Raji (cell line): ENCODE results near the gene MINDY4.

ENCODE experiments used
- POLR2A ChIP-seq: IDR thresholded peaks from 2 replicates; pipeline ENCODE4 v1.6.1; 2011; ENCODE audit warnings: low read depth, low read length, control low read depth; ENCODE audit not compliant: insufficient read depth

Gene MINDY4

DNA sequence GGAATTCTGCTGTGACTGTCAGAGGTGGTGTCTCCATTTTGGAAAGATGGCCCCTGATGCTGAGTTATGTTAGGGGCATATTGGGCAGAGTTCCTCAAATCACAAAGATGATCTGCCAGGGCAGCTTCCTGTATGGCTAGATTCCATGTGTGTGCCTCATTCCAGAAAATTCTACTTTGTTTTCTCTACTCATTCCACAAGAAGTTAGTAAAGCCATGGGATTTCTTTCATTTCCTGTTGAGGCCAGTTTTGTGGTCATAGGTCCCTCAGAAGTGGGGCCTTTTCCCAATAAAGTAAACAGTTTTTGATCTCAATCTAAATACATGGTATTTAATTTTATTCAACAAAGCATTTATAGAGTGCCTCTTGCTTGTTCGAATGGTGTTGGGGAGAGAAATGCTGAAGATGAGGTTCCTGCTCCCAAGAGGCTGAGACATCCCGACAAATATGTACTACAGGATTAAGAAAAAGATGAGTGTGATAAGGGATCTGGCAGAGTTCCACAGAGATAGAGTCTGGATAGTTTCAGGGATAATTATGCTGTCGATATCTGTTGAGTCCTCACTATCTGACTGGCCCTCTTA lies 33.0 kb downstream of the MINDY4 start:
- no peak for TF ChIP-seq POLR2A

DNA sequence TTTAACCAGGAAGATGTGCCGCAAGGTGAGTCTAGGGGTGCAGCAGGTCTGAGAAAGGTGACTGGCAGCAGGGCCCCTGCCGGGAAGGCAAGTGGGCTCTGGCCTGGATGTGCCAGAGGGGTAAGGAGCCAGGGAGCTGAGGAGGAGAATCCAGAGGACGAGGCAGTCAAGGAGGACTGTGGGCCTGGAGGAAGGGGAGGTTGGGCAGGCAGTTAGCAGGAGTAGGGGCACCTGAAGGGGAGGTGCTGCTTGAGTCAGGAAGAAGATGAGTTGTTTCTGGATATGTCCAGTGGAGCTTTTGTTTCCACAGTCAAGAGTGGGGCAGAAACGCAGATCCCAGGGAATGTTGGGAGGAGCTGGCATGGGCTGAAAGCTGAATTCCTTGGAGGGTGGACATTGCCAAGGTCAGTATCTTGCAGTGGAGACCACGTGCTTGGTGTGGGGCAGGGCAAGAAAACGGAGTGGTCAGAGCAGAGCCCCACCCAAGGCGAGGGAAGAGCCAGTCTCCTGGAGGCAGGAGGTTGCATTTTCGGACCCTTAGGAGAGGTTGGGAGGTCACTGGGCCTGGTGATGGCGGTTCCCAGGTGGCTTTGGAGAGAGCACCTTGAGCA lies 34.0 kb downstream of the MINDY4 start:
- TF ChIP-seq POLR2A, result no peak

- TF ChIP-seq POLR2A, result no peak
These were observed 34.7 kb downstream of the MINDY4 start for GRCh38 chr7:30805931-30806330.

DNA sequence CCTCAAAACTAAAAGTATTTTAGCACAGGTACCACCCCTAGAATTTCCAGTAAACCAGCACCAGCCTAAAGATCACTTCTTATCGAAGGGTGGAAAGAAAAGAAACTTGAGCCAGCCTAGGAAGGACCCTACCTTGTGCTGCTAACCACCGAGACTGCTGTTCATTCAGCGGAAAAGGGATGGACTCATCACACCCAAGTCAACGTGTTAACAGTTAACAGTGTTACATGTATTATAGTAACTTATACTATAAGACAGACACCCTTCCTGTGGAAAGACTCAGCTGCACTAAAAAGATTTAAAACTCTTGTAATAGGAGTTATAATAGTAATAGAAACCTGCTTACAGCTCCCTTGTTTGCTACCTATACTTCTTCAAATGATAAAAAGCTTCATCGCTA lies 39.8 kb downstream of the MINDY4 start:
- TF ChIP-seq POLR2A, result no peak

- no peak for TF ChIP-seq POLR2A
These were observed 41.5 kb downstream of the MINDY4 start for GRCh38 chr7:30812676-30813075.

DNA sequence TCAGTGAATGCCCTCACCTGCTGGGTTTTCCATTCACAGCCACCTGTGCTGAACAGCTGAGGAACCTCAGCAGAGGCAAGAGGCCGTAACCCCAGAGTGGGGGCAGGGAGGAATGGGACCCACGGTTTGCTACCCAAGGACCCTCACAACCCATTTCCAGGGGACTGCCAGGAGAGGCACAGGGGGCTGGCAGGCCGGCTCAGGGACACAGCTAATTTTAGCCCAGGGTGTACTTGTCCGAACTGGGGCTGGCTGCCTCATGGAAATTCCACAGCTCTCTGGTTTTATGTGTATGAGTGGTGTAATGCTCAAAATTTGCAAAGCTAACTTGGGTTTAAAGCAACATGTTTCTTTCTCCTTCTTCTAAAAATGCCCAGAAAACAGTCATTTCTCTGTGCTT lies 42.2 kb downstream of the MINDY4 start:
- no peak for TF ChIP-seq POLR2A

- TF ChIP-seq POLR2A, result no peak
These were observed 43.6 kb downstream of the MINDY4 start for GRCh38 chr7:30814700-30815387.

- TF ChIP-seq POLR2A, result no peak
These were observed 44.2 kb downstream of the MINDY4 start for GRCh38 chr7:30815388-30815854.

DNA sequence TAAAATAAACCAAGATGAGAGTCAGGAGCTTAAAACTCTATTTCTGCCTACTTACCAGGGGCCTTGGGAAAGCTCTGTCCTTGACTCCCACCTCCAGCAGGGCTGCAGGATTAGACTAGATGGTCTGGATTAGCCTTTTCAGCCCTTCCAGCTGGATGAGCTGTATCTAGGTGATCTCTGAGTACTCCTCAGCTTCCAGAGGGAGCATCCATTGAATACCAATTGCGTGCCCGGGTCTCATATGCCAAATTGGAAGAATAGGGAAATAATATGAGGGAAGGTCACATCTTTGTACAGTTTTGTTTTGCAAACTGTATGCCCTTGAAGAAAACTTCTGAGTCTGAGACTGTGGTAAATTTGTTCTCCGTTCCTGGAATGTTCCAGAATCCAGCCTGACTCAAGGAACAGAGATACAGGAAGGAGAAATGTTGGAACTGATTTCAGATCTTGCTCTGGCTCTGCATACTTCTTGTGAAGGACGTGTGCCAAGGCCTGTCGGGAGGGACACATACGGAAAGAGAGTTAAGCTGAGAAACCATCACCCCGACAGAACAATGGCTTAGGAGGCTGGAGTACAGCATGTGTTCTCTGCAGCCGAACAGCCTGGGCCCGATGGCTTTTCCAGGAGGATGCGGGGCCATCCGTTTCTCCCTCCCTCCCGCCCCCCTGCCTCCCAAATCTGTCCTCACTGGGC lies 44.9 kb downstream of the MINDY4 start:
- no peak for TF ChIP-seq POLR2A

GRCh38 chr7:30816645-30817370 lies 45.6 kb downstream of the MINDY4 start:
- TF ChIP-seq POLR2A, result no peak

DNA sequence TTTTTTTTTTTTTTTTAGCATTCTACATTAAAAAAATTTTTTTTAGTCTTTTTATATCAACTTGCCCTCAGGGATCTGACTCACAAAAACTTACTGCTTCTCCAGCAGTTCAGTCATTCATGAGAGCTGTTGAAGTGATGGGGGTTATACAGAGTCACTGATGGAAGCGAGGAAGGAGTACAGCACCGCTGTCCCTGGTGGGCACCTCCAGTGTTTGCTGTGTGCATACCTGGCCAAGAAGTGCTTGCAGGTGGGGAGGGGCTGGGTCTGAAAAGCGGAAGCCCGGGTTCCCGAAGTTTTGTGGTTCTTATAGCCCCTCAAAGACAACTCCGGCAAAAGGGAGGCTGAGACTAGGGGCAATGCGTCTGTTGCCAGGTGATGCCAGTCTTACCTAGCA lies 46.2 kb downstream of the MINDY4 start:
- no peak for TF ChIP-seq POLR2A

GRCh38 chr7:30824821-30825720 lies 53.9 kb downstream of the MINDY4 start:
- no peak for TF ChIP-seq POLR2A

DNA sequence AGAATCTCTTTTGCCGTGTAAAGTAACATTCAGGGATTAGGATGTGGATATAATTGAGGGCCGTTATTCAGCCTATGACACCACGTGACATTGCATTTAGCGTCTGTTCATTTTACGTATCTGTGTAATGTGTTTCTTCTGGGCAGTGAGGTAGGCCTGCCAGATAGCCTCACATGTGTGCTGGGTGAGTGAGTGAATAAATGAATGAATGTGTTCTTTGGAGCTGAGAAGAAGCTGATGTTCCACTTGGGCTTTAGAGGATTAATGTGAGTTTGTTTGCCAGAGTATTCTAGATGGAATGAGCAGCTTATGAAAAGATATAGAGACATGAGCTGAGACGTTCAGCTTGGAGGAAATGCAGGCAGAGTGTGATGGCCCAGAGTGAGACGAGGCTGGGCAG lies 55.0 kb downstream of the MINDY4 start:
- no peak for TF ChIP-seq POLR2A

- TF ChIP-seq POLR2A, result no peak
These were observed 57.4 kb downstream of the MINDY4 start for GRCh38 chr7:30828591-30828990.
